Activated naive CD4-positive, alpha-beta T cell treated with anti-CD3 and anti-CD28 coated beads, Interleukin-2, amount 10 ng/mL, durations not matched to agents 7 days and 5 days (primary cell): Measurements from ENCODE around the gene ANKRD30A.
"Not testable (repeated sequence)": the region's sequence is repeated elsewhere in the genome, so short reads cannot be mapped to it uniquely, and the experiment has no call there.

Experiments
- CTCF ChIA-PET: fragments of 350-600 bp; sonication (Branson Sonifier 250); formaldehyde crosslinking; loops from one replicate; lab custom pipeline; 2021; ENCODE audit warnings: antibody characterized with exemption; lab: Charles Lee
- DNase-seq: peaks from one replicate; pipeline ENCODE4 v3.0.0-alpha.2; 2020
- H3K27ac Mint-ChIP-seq: one replicate; pipeline ENCODE4 v1.8.0; 2021; ENCODE audit warnings: mild to moderate bottlenecking, moderate library complexity, mixed read lengths
- H3K27me3 Mint-ChIP-seq: one replicate; pipeline ENCODE4 v1.8.0; 2021; ENCODE audit warnings: mild to moderate bottlenecking, mixed read lengths
- H3K36me3 Mint-ChIP-seq: one replicate; pipeline ENCODE4 v1.8.0; 2021; ENCODE audit warnings: mixed read lengths
- H3K4me1 Mint-ChIP-seq: one replicate; pipeline ENCODE4 v1.8.0; 2021; ENCODE audit warnings: mixed read lengths
- H3K4me3 Mint-ChIP-seq: one replicate; pipeline ENCODE4 v1.8.0; 2021; ENCODE audit warnings: mild to moderate bottlenecking, moderate library complexity, mixed read lengths
- H3K9me3 Mint-ChIP-seq: one replicate; pipeline ENCODE4 v1.8.0; 2021; ENCODE audit warnings: mixed read lengths

ANKRD30A gene

DNA sequence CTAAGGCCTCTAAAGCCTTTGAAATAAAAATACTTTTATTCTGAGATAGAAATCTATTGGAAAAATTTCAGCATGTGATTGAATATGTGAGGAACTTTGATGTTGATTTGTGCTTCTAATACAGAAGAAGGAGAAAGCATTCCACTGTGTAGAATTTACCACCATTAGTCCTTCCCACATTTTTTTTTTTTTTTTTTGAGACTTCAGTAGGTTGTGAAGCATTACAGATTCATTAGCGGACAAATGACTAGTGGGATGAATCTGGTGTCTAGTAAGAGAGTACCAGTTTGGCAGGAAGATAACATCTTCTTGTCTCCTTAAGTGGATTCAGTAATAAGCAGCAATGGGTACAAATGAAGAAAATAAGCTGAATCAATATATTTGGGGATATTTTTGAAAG, 95.5 kb downstream of the ANKRD30A start:
- Mint-ChIP-seq H3K36me3 (no peaks in the 10 kb centered on the region), H3K27ac (no peak overlapping the region), H3K4me1 (no peaks in the 10 kb centered on the region), H3K4me3 (no peak overlapping the region), H3K9me3 (peaks cover 6% of the 10 kb centered on the region), H3K27me3 (no peaks in the 10 kb centered on the region)
- no peak for DNase-seq
- CTCF ChIA-PET: no interaction called here

DNA sequence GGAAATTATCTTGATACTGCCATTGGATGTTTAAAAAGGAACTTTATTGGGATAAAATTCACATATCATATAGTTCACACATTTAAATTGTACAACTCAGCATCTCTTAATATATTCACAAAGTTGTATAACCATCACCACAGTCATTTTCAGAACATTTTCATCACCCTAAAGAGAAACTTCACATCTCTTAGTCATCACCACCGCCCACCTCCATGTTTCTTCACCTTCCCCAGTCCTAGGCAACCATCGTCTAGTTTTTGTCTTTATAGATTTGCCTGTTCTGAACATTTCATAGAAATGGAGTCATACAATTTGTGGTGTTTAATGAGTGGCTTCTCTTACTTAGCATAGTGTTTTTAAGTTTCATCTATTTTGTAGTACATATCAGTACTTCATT, 96.6 kb downstream of the ANKRD30A start:
- CTCF ChIA-PET: no interaction called here
- Mint-ChIP-seq H3K4me1 (no peaks in the 10 kb centered on the region), H3K36me3 (no peaks in the 10 kb centered on the region), H3K27me3 (no peaks in the 10 kb centered on the region), H3K9me3 (peaks cover 6% of the 10 kb centered on the region), H3K27ac (no peak overlapping the region), H3K4me3 (no peak overlapping the region)
- DNase-seq: no peak

DNA sequence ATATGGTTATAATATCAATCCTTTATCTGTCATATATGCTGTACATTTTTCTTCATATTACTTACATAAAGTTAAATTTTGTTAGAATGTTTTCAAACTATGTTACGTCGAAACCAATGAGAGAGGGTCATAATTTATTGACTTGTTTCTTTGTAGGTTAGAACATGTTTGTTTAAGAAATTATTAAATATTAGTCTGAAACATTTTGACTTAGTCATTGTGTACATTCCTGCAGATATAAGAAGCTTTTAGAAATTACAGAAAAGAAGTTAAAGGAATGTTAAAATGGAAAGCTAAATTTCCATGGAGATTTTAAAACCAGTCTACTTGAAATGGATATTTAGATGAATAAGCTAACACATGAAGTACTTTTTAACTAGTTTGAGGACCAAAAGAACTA, 99.8 kb downstream of the ANKRD30A start:
- Mint-ChIP-seq H3K4me3 (no peak overlapping the region), H3K27me3 (no peaks in the 10 kb centered on the region), H3K4me1 (no peaks in the 10 kb centered on the region), H3K36me3 (no peaks in the 10 kb centered on the region), H3K27ac (no peak overlapping the region), H3K9me3 (peaks cover 6% of the 10 kb centered on the region)
- DNase-seq: no peak
- CTCF ChIA-PET: no interaction called here

DNA sequence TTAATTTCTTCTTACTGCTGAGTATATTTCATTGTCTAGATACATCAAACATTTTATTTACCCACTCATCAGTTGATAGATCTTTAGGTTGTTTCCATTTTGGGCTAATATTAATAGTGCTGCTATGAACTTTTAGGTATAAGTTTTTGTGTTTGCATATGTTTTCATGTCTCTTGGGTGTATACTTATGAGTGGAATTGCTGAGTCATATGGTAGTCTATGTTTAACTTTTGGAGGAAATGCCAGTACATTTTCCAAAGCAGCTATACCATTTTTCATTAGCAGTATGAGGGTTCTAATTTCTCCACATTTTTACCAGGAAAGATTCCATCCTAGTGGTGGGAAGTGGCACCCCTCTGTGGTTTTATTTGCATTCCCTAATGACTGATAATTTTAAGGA, 101.1 kb downstream of the ANKRD30A start:
- no peak for DNase-seq
- no peak overlapping the region for H3K27ac Mint-ChIP-seq
- no peaks in the 10 kb centered on the region for H3K27me3 Mint-ChIP-seq
- no peak overlapping the region for H3K4me3 Mint-ChIP-seq
- H3K4me1 Mint-ChIP-seq: no peaks in the 10 kb centered on the region
- no peaks in the 10 kb centered on the region for H3K36me3 Mint-ChIP-seq
- CTCF ChIA-PET: no interaction called here
- H3K9me3 Mint-ChIP-seq: peaks cover 6% of the 10 kb centered on the region

DNA sequence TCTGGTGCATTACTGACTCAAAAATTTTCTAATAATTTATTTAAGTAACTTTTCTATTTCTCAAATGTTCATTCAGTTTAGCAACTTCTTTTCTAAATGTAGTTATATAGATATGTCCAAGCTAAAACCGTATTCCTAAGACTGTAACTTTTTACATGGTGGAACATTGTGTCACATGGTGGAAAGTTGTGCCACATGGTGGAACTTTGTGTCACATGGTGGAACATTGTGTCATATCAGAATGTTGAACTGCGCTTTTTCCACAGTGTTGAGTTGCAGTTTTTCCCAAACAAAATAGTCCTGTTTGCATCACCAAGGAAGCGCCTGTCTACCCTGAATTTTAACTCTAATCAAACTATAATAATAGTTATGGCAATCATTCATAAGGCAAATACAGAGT, 109.3 kb downstream of the ANKRD30A start:
- DNase-seq: no peak
- Mint-ChIP-seq H3K27me3 (no peaks in the 10 kb centered on the region), H3K4me3 (no peak overlapping the region)

DNA sequence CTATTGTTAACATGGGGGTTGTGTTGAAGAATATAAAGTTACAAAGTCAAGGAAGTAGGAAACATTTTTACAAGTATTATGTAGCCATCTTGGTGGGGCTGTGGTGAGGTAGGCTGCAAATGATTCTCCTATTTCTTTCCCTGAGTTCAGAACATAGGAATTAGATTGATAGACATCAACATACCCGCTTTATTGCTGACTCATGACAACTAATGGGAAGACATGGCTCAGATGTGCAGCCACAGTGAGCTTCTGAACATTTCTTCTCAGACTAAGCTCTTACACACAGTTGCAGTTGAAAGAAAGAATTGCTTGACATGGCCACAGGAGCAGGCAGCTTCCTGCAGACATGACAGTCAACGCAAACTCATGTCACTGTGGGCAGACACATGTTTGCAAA, 110.7 kb downstream of the ANKRD30A start:
- Mint-ChIP-seq H3K4me1 (no peaks in the 10 kb centered on the region), H3K36me3 (no peaks in the 10 kb centered on the region), H3K4me3 (no peak overlapping the region), H3K9me3 (peaks cover 9% of the 10 kb centered on the region), H3K27me3 (no peaks in the 10 kb centered on the region), H3K27ac (no peak overlapping the region)
- CTCF ChIA-PET: no interaction called here
- no peak for DNase-seq

More for the DNA sequence above, 109.3 kb downstream of the ANKRD30A start:
- Mint-ChIP-seq H3K9me3 (peaks cover 7% of the 10 kb centered on the region), H3K27ac (no peak overlapping the region), H3K36me3 (no peaks in the 10 kb centered on the region), H3K4me1 (no peaks in the 10 kb centered on the region)
- CTCF ChIA-PET: no interaction called here

DNA sequence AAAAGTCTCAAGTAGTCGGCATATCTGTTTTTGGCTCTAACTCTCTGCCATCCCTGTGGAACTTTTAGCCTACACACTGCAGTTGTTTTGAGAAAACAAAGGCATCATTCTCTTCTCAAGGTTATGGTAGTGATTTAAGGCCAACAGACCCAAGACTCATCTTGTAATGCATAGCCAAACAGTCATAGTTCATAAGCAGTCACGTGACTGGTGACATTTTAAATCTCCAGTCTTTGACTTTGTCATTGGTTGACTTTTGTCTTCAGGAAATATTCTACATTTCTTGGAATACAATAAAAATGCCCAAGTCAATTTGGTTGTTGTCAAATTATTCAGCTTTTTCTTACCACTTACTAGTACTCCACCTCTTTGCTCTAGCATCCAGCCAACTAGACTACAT, 114.8 kb downstream of the ANKRD30A start:
- Mint-ChIP-seq H3K4me1 (no peaks in the 10 kb centered on the region), H3K9me3 (peaks cover 11% of the 10 kb centered on the region), H3K4me3 (no peak overlapping the region), H3K36me3 (no peaks in the 10 kb centered on the region), H3K27ac (no peak overlapping the region), H3K27me3 (no peaks in the 10 kb centered on the region)
- CTCF ChIA-PET: no interaction called here
- no peak for DNase-seq

DNA sequence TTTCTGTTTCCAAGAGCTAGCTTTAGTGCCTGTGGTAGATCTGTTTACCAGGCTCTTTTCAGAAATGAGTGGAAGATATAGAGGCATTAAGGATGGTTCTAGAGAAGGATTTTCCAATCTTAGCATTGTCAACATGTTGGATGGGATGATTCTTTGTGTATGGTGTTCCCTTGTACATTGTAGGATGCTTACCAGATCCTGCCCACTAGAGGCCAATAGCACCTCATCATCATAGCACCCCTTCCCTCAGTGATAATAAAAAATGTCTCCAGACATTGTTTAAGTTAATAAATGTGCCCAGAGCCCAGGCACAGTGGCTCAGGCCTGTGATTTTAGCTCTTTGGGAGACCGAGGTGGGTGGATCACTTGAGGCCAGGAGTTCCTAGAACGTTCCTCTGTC, 121.2 kb downstream of the ANKRD30A start:
- no peak overlapping the region for H3K4me3 Mint-ChIP-seq
- CTCF ChIA-PET: no interaction called here
- no peaks in the 10 kb centered on the region for H3K27me3 Mint-ChIP-seq
- no peak for DNase-seq
- H3K36me3 Mint-ChIP-seq: no peaks in the 10 kb centered on the region
- H3K4me1 Mint-ChIP-seq: no peaks in the 10 kb centered on the region
- no peak overlapping the region for H3K27ac Mint-ChIP-seq
- peaks cover 9% of the 10 kb centered on the region for H3K9me3 Mint-ChIP-seq

DNA sequence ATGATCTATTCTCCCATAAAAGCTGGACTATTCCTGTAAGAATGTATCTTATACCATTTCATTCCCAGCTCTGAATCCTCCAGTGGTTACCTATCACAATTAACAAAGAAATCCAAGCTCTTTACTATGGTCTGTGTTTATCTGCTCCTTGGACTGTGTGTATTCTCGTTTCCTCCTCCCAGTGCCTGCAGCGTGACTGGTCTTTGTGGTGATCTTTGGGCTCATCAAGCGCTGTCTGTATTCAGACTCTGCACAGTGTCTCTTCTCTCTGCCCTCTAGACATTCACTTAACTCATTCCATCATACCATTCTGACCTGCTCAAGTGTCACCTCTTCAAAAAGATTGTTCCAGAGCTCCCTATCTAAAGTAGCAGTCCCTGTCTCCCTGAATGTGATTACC, 130.4 kb downstream of the ANKRD30A start:
- H3K4me3 Mint-ChIP-seq, H3K27me3 Mint-ChIP-seq, CTCF ChIA-PET, H3K4me1 Mint-ChIP-seq, H3K27ac Mint-ChIP-seq, DNase-seq, H3K36me3 Mint-ChIP-seq, H3K9me3 Mint-ChIP-seq: not testable (repeated sequence)

DNA sequence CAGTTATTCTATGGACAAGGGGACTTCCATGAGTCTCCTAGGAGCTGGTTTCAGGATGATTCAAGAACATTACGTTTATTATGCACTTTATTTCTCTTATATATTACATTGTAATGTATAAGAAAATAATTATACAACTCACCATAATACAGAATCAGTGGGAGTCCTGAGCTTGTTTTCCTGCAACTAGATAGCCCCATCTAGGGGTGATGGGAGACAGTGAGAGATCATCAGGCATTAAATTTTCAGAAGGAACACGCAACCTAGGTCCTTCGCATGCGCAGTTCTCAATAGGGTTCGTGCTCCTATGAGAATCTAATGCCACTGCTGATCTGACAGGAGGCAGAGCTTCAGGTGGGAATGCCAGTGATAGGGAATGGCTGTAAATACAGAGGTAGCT, 137.9 kb downstream of the ANKRD30A start:
- Mint-ChIP-seq H3K4me3 (no peak overlapping the region), H3K36me3 (no peaks in the 10 kb centered on the region), H3K27me3 (no peaks in the 10 kb centered on the region), H3K4me1 (no peaks in the 10 kb centered on the region), H3K27ac (no peak overlapping the region), H3K9me3 (peaks cover 3% of the 10 kb centered on the region)
- CTCF ChIA-PET: no interaction called here
- DNase-seq: no peak

DNA sequence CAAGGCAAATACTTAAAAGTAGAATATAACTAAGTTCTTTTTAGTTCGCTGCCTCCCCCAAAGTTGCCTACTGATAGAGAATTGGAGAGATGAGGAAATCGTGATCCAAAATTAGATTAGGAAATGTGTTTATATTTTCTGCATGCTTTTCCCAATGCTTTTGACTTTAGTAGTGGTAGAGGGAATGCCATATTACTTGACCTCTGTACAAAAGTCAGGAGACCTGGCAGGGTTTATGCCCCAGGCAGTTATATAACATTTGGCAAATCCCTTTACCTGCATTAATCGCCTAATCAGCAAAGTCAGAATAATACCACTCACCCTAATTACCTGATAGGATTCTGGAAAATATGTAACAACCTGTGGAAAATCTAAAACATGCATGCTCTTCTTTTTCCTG, 142.9 kb downstream of the ANKRD30A start:
- DNase-seq: no peak
- Mint-ChIP-seq H3K36me3 (no peaks in the 10 kb centered on the region), H3K9me3 (peaks cover 6% of the 10 kb centered on the region), H3K27ac (no peak overlapping the region), H3K4me1 (no peaks in the 10 kb centered on the region), H3K4me3 (no peak overlapping the region), H3K27me3 (no peaks in the 10 kb centered on the region)
- CTCF ChIA-PET: no interaction called here

DNA sequence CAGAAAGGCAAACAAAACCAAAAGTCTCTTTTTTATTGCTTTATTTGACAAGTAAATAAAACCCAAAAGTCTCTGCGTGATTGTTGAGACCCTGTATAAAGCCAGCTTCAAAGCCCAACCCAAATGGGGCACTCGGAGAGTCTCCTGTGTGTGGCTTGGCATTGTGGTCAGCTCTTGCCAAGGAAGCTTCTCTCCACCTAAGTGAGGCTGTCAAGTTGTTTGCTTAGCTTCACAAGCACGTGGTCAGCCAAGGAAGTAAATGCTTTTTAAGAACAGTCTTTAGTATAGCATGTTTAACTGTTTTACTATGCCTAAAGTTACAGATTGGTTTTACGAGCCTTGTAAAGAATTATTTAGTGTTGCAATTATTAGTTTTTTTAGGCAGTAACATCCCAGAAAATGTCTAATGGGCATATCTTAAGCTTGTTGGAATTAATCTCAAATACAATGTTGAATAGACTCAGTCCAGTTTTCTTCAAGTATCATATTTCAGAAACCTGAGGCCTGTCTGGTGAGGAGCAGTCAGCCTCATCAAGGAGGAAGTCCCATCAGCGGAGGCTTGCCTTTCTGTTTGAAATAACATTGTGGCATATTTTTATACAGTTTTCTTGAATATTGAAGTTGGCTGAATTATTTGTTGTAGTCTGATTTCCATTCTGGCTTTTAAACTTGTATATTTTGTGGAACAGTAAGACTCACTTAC, 144.3 kb downstream of the ANKRD30A start:
- Mint-ChIP-seq H3K9me3 (peaks cover 13% of the 10 kb centered on the region), H3K27me3 (no peaks in the 10 kb centered on the region), H3K27ac (no peak overlapping the region), H3K4me3 (no peak overlapping the region), H3K4me1 (no peaks in the 10 kb centered on the region), H3K36me3 (no peaks in the 10 kb centered on the region)
- no peak for DNase-seq
- CTCF ChIA-PET: no interaction called here

DNA sequence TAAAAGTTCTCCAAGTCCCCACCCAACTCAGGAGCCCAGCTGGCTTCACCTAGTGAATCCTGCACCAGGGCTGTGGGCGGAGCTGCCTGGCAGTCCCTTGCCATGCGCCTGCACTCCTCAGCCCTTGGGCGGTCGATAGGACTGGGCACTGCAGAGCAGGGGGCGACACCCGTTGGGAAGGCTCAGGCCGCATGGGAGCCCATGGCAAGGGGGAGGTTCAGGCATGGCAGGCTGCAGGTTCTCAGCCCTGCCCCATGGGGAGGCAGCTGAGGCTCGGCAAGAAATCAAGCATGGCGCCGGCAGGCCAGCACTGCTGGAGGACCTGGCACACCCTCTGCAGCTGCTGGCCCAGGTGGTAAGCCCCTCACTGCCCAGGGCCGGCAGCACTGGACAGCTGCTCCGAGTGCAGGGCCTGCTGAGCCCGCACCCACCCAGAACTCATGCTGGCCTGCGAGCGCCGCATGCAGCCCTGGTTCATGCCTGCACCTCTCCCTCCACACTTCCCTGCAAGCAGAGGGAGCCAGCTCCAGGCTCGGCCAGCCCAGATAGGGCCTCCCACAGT, 149.9 kb downstream of the ANKRD30A start:
- no peaks in the 10 kb centered on the region for H3K4me1 Mint-ChIP-seq
- no peaks in the 10 kb centered on the region for H3K36me3 Mint-ChIP-seq
- H3K27ac Mint-ChIP-seq: no peak overlapping the region
- H3K27me3 Mint-ChIP-seq: no peaks in the 10 kb centered on the region
- H3K9me3 Mint-ChIP-seq: peaks cover 38% of the 10 kb centered on the region
- no peak for DNase-seq
- H3K4me3 Mint-ChIP-seq: no peak overlapping the region
- CTCF ChIA-PET: no interaction called here

DNA sequence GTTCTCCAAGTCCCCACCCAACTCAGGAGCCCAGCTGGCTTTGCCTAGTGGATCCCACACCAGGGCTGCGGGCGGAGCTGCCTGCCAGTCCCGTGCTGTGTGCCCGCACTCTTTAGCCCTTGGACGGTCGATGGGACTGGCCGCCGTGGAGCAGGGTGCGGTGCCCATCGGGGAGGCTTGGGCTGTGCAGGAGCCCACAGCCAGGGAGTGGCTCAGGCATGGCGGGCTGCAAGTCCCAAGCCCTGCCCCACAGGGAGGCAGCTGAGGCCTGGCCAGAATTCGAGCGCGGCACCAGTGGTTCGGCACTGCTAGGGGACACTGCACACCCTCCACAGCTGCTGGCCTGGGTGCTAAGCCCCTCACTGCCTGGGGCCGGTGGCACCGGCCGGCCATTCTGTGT, 159.7 kb downstream of the ANKRD30A start:
- Mint-ChIP-seq H3K4me1 (no peaks in the 10 kb centered on the region), H3K4me3 (no peak overlapping the region), H3K27me3 (no peaks in the 10 kb centered on the region), H3K27ac (no peak overlapping the region), H3K9me3 (peaks cover 24% of the 10 kb centered on the region), H3K36me3 (no peaks in the 10 kb centered on the region)
- no peak for DNase-seq
- CTCF ChIA-PET: no interaction called here

DNA sequence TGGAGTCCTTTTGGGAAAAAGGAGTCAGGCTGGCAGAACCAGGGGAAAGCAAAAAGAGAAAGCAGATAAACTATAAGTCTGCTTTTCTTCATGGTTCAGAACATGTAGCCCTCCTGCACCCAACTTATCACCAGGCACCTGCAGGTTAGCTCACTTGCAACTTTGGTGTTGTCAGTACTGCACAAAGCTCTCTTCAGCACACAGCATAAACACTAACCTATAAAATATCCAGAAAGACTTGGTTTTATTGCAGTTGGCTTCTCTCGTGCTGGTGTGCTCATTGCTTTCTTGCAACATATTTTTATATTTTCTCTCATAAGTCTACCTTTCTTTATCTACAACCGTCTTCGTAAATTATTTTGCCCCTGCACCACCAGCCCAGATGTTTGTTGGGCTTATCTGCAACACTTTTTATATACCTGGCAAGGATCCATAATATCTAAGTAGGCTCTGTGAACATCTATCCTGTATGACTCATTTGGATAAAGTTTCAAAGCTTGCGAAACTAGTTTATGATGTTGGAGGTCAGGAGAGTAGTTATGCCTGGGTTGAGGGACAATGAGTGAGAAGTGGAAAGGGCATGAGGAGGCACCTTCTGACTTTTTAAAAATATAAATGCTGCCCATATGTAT, 164.6 kb downstream of the ANKRD30A start:
- no peak overlapping the region for H3K4me3 Mint-ChIP-seq
- H3K4me1 Mint-ChIP-seq: no peaks in the 10 kb centered on the region
- no peak overlapping the region for H3K27ac Mint-ChIP-seq
- no peaks in the 10 kb centered on the region for H3K36me3 Mint-ChIP-seq
- no peak for DNase-seq
- no peaks in the 10 kb centered on the region for H3K27me3 Mint-ChIP-seq
- CTCF ChIA-PET: no interaction called here
- H3K9me3 Mint-ChIP-seq: peaks cover 28% of the 10 kb centered on the region
